H1 (cell line): ENCODE measurements around the gene PM20D1. TPM values are rescaled to one million over a fixed set of nuclear protein-coding genes. Genes with fewer than 3 reads are reported as not detected.

ENCODE experiments used
- CTCF ChIA-PET: fragments of 300-600 bp; sonication (Branson Sonifier 250); formaldehyde crosslinking; loops from one replicate; lab custom pipeline; 2021; ENCODE audit not compliant: partially characterized antibody; lab: Charles Lee
- POLR2A ChIA-PET: fragments of 300-600 bp; sonication (Branson Sonifier 250); formaldehyde crosslinking; loops from one replicate; lab custom pipeline; 2021; ENCODE audit warnings: inconsistent platforms; ENCODE audit not compliant: partially characterized antibody; lab: Charles Lee
- DNase-seq, 2 experiments: peaks; one replicate each; pipeline versions ENCODE4 v3.0.0 to v3.0.0-alpha.2; 2010 to 2022; ENCODE audit warnings: low spot score in 2 of 2, low read depth in 1 of 2, mixed read lengths in 1 of 2
- FAIRE-seq: peaks from 2 replicates; lab custom pipeline; 2011; peaks lifted over from hg19 to GRCh38; lab: Jason Lieb, UNC
- H2AFZ ChIP-seq: 2 replicates; pipeline ENCODE4 v1.8.1; 2012; ENCODE audit warnings: low read length, inconsistent platforms
- H2AK5ac ChIP-seq: 2 replicates; pipeline ENCODE4 v1.6.1; 2013; ENCODE audit warnings: low read depth, low read length
- H2BK120ac ChIP-seq: replicated peaks from 2 replicates; pipeline ENCODE3; 2013; ENCODE audit warnings: low read depth, low read length, inconsistent platforms
- H2BK12ac ChIP-seq: 2 replicates; pipeline ENCODE4 v1.6.1; 2013; ENCODE audit warnings: low read depth, low read length
- H2BK15ac ChIP-seq: 2 replicates; pipeline ENCODE4 v1.6.1; 2013; ENCODE audit warnings: low read length
- H2BK20ac ChIP-seq: 2 replicates; pipeline ENCODE4 v1.6.1; 2013; ENCODE audit warnings: low read length
- H2BK5ac ChIP-seq: 2 replicates; pipeline ENCODE4 v1.6.1; 2013; ENCODE audit warnings: low read depth, low read length
- H3K14ac ChIP-seq: 2 replicates; pipeline ENCODE4 v1.6.1; 2013; ENCODE audit warnings: inconsistent platforms; ENCODE audit not compliant: insufficient read length
- H3K18ac ChIP-seq: 2 replicates; pipeline ENCODE4 v1.6.1; 2013; ENCODE audit warnings: low read length; ENCODE audit errors: extremely low read depth
- H3K23ac ChIP-seq: 2 replicates; pipeline ENCODE4 v1.6.1; 2013; ENCODE audit warnings: inconsistent platforms; ENCODE audit not compliant: insufficient read length
- H3K23me2 ChIP-seq: 2 replicates; pipeline ENCODE4 v1.6.1; 2013; ENCODE audit warnings: low read depth, low read length
- H3K27ac ChIP-seq: 2 replicates; pipeline ENCODE4 v1.6.1; 2011; ENCODE audit warnings: low read depth, low read length, inconsistent platforms
- H3K27me3 ChIP-seq, 4 experiments: replicated peaks in 1 of 4; 1 replicate in 1 of 4; 2 replicates in 3 of 4; pipeline versions ENCODE4 v1.6.1 to v1.8.1; 2011 to 2013; ENCODE audit warnings: low read length in 3 of 4, mild to moderate bottlenecking in 3 of 4, inconsistent platforms in 2 of 4, mixed read lengths in 2 of 4, moderate library complexity in 1 of 4; ENCODE audit not compliant: control insufficient read depth in 3 of 4, insufficient read depth in 3 of 4; ENCODE audit errors: extremely low read depth in 1 of 4
- H3K36me3 ChIP-seq, 4 experiments: 2 replicates each; pipeline versions ENCODE4 v1.6.1 to v1.8.1; 2011 to 2013; ENCODE audit warnings: mild to moderate bottlenecking in 4 of 4, low read length in 3 of 4, moderate library complexity in 2 of 4, control low read depth in 1 of 4, inconsistent platforms in 1 of 4; ENCODE audit not compliant: insufficient read depth in 4 of 4, control insufficient read depth in 2 of 4
- H3K4ac ChIP-seq: replicated peaks from 2 replicates; pipeline ENCODE3; 2013; ENCODE audit warnings: low read length, low read depth, mixed read lengths, inconsistent platforms; ENCODE audit not compliant: insufficient read length
- H3K4me1 ChIP-seq, 4 experiments: replicated peaks in 1 of 4; 1 replicate in 1 of 4; 2 replicates in 3 of 4; pipeline versions ENCODE4 v1.6.1 to v1.8.1; 2011 to 2013; ENCODE audit warnings: low read length in 3 of 4, inconsistent platforms in 2 of 4, mixed read lengths in 1 of 4; ENCODE audit not compliant: insufficient read depth in 4 of 4, control insufficient read depth in 3 of 4
- H3K4me2 ChIP-seq, 2 experiments: 2 replicates each; pipeline versions ENCODE4 v1.6.1 to v1.8.1; 2011 to 2013; ENCODE audit warnings: low read depth in 2 of 2, low read length in 2 of 2, control low read depth in 1 of 2, inconsistent platforms in 1 of 2, mild to moderate bottlenecking in 1 of 2; ENCODE audit not compliant: insufficient read depth in 1 of 2
- H3K4me3 ChIP-seq, 4 experiments: fragments of 200-600, 300-600 bp in 1 of 4; sonication (generic), shearing (Covaris generic), sonication (Bioruptor Twin) in 1 of 4; 2 replicates each; pipeline versions ENCODE4 v1.5.1 to v1.8.1; 2011 to 2016; ENCODE audit warnings: low read length in 4 of 4, low read depth in 3 of 4, control low read depth in 2 of 4, inconsistent platforms in 2 of 4, mild to moderate bottlenecking in 2 of 4, mixed read lengths in 1 of 4, moderate library complexity in 1 of 4; ENCODE audit not compliant: insufficient read depth in 2 of 4; ENCODE audit errors: extremely low read depth in 1 of 4
- H3K56ac ChIP-seq: replicated peaks from 2 replicates; pipeline ENCODE3; 2013; ENCODE audit warnings: low read depth, mild to moderate bottlenecking, mixed read lengths, low read length, inconsistent platforms; ENCODE audit not compliant: insufficient read length
- H3K79me1 ChIP-seq: 2 replicates; pipeline ENCODE4 v1.6.1; 2013; ENCODE audit warnings: low read depth, low read length, control low read depth
- H3K79me2 ChIP-seq, 2 experiments: 2 replicates each; pipeline versions ENCODE4 v1.6.1 to v1.8.1; 2012 to 2013; ENCODE audit warnings: low read length in 2 of 2, mild to moderate bottlenecking in 2 of 2, inconsistent platforms in 1 of 2; ENCODE audit not compliant: insufficient read depth in 2 of 2, control insufficient read depth in 1 of 2
- H3K9ac ChIP-seq, 4 experiments: replicated peaks in 1 of 4; 1 replicate in 1 of 4; 2 replicates in 3 of 4; pipeline versions ENCODE4 v1.6.1 to v1.8.1; 2011 to 2013; ENCODE audit warnings: low read depth in 3 of 4, low read length in 3 of 4, control low read depth in 2 of 4, mild to moderate bottlenecking in 2 of 4, moderate library complexity in 2 of 4, inconsistent platforms in 1 of 4; ENCODE audit errors: extremely low read depth in 1 of 4
- H3K9me3 ChIP-seq, 2 experiments: 2 replicates each; pipeline versions ENCODE4 v1.6.1 to v1.8.1; 2012 to 2013; ENCODE audit warnings: mild to moderate bottlenecking in 2 of 2, moderate library complexity in 2 of 2, control low read depth in 1 of 2, inconsistent platforms in 1 of 2, low read depth in 1 of 2, low read length in 1 of 2, mixed read lengths in 1 of 2; ENCODE audit not compliant: insufficient read depth in 2 of 2
- H4K20me1 ChIP-seq, 2 experiments: replicated peaks in 1 of 2; 2 replicates each; pipeline versions ENCODE3 to v1.8.1; 2011 to 2013; ENCODE audit warnings: inconsistent platforms in 2 of 2, low read length in 2 of 2, mild to moderate bottlenecking in 1 of 2; ENCODE audit not compliant: insufficient read depth in 2 of 2, control insufficient read depth in 1 of 2
- H4K5ac ChIP-seq: 2 replicates; pipeline ENCODE4 v1.6.1; 2013; ENCODE audit warnings: low read length, low read depth, mixed read lengths, inconsistent platforms; ENCODE audit not compliant: insufficient read length
- H4K8ac ChIP-seq: 2 replicates; pipeline ENCODE4 v1.8.0; 2013; ENCODE audit warnings: mild to moderate bottlenecking, moderate library complexity, low read length, inconsistent platforms; ENCODE audit not compliant: insufficient read depth; ENCODE audit errors: extremely low read depth
- H4K91ac ChIP-seq: replicated peaks from 2 replicates; pipeline ENCODE3; 2013; ENCODE audit warnings: low read length, mixed read lengths, inconsistent platforms; ENCODE audit not compliant: insufficient read length
- BRCA1 ChIP-seq: IDR thresholded peaks from 2 replicates; pipeline ENCODE4 v1.6.1; 2012; ENCODE audit warnings: low read depth, low read length, improper control_type of control experiment
- CBX8 ChIP-seq: fragments of 300-800, 300-1000 bp; sonication (generic); IDR thresholded peaks from 2 replicates; pipeline ENCODE4 v1.7.1; 2016; ENCODE audit warnings: low read depth, low read length, borderline replicate concordance
- POLR2A ChIP-seq, 2 experiments: IDR thresholded peaks; 1 replicate in 1 of 2; 2 replicates in 1 of 2; pipeline ENCODE4 v1.6.1; 2011; ENCODE audit warnings: low read depth in 2 of 2, low read length in 2 of 2, mild to moderate bottlenecking in 2 of 2; ENCODE audit errors: control extremely low read depth in 1 of 2
- RBBP5 ChIP-seq: IDR thresholded peaks from 2 replicates; pipeline ENCODE4 v1.7.1; 2012; ENCODE audit warnings: low read depth, mild to moderate bottlenecking, inconsistent platforms, low read length, moderate library complexity, borderline replicate concordance
- RXRA ChIP-seq: IDR thresholded peaks from 2 replicates; pipeline ENCODE4 v1.6.1; 2011; ENCODE audit warnings: low read depth, mild to moderate bottlenecking, low read length, moderate library complexity; ENCODE audit not compliant: insufficient read depth
- SP2 ChIP-seq: IDR thresholded peaks from 2 replicates; pipeline ENCODE4 v1.6.1; 2012; ENCODE audit warnings: mild to moderate bottlenecking, low read length, inconsistent platforms
- SP4 ChIP-seq: IDR thresholded peaks from 2 replicates; pipeline ENCODE4 v1.6.1; 2012; ENCODE audit warnings: low read length, inconsistent platforms
- SUZ12 ChIP-seq: fragments of 200-600 bp; sonication (generic); IDR thresholded peaks from 2 replicates; pipeline ENCODE4 v1.6.1; 2012; ENCODE audit warnings: mild to moderate bottlenecking, inconsistent platforms, low read length, moderate library complexity, mixed read lengths
- YY1 ChIP-seq: IDR thresholded peaks from 2 replicates; pipeline ENCODE4 v1.6.1; 2011; ENCODE audit warnings: low read depth, mild to moderate bottlenecking, low read length
- ZNF274 ChIP-seq: IDR thresholded peaks from 2 replicates; pipeline ENCODE4 v1.7.0; 2012; ENCODE audit warnings: low read length, borderline replicate concordance; ENCODE audit errors: extremely low read depth
- WGBS, 2 experiments: shearing (Covaris generic) in 1 of 2; methylation state at CpG; one replicate each; pipeline versions ENCODE4 v1.1.6 to v1.1.7; 2013 to 2015; ENCODE audit warnings: low lambda C conversion rate in 2 of 2, mixed read lengths in 2 of 2, inconsistent platforms in 1 of 2, low coverage in 1 of 2, missing lambda C conversion rate in 1 of 2; ENCODE audit not compliant: insufficient replicate concordance in 2 of 2, insufficient coverage in 1 of 2, insufficient read length in 1 of 2; ENCODE audit errors: extremely low coverage in 1 of 2, missing lambda C conversion rate in 1 of 2; 5-methylcytosine and 5-hydroxymethylcytosine counted together
- polyA plus RNA-seq, 7 experiments: library from polyadenylated mRNA; depleted of rRNA in 3 of 7; stranded (reverse) in 5 of 7; unstranded in 2 of 7; fragments of >200 nt in 5 of 7; fragments of 200-250 nt in 2 of 7; gene quantifications; 1 replicate in 5 of 7; 2 replicates in 1 of 7; 4 replicates in 1 of 7; pipeline versions ENCODE4 v1.2.1 to v1.2.3, GENCODE V29; 2011 to 2013; ENCODE audit warnings: missing spikeins in 2 of 7, mixed read lengths in 2 of 7
- total RNA-seq: library from RNA; stranded (reverse); fragmentation: NEBNext Ultra II Directional; extraction: Animal tissue kit (Norgen Biotek cat#: 25700); gene quantifications from 2 replicates; pipeline ENCODE4 v1.2.1, GENCODE V29; 2021
- TF ChIP-seq, protein P1 (sequence below): IDR thresholded peaks from 2 replicates; pipeline ENCODE4 v1.6.1; 2012; ENCODE audit warnings: inconsistent platforms

Gene PM20D1
- total and polyA plus RNA-seq, 2 of the 8 experiments (the other 6 are each of a cell fraction or from before 2014, with no cell fraction given) = 0.05 TPM; not detected in 1

DNA sequence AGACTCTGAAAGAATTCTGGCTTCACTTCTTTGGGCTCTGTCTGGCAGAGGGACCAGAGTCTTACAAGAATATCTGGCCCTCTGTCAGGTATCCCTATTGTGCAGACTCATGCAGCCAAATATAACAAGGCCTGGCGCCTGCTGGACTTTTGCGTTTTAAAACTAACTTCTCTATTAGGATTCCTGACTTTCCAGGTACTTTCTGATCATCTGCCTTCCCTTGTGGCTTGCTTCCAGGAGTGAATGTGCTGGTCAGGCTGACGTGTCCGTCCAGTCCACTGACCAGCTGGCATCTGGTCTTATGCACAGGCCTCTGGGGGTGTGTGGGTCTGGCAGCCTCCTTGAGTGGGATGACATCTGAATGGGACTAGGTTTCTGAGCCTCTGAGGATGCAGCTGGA is 66.0 kb downstream of the PM20D1 start:
- Histone ChIP-seq H3K9me3 (no peaks in the 10 kb centered on the region), H2BK5ac (no peak overlapping the region), H3K14ac (no peak overlapping the region), H3K36me3 (no peaks in the 10 kb centered on the region), H2BK120ac (no peak overlapping the region), H3K27me3 (no peaks in the 10 kb centered on the region), H3K4me3 (no peak overlapping the region), H2BK20ac (no peak overlapping the region), H4K8ac (no peak overlapping the region), H4K20me1 (no peaks in the 10 kb centered on the region), H3K23ac (no peak overlapping the region), H3K4ac (no peak overlapping the region), H2BK15ac (no peak overlapping the region), H2BK12ac (no peak overlapping the region), H2AFZ (no peak overlapping the region), H3K4me1 (no peaks in the 10 kb centered on the region), H3K9ac (no peak overlapping the region), H2AK5ac (no peak overlapping the region), H3K79me1 (no peaks in the 10 kb centered on the region), H3K23me2 (no peaks in the 10 kb centered on the region), H3K27ac (no peak overlapping the region), H3K79me2 (no peaks in the 10 kb centered on the region), H3K56ac (no peak overlapping the region), H4K5ac (no peak overlapping the region), H4K91ac (no peak overlapping the region), H3K4me2 (no peak overlapping the region), H3K18ac (no peak overlapping the region)
- no peak for TF ChIP-seq CBX8
- TF ChIP-seq POLR2A (IDR thresholded peaks at IDR 0.05; ENCODE audit: control extremely low read depth in 1 of 2, low read depth in 2 of 2, low read length in 2 of 2) = no peak
- no peak for TF ChIP-seq SP4
- no peak for TF ChIP-seq BRCA1
- TF ChIP-seq RXRA = no peak
- TF ChIP-seq RBBP5 = no peak
- TF ChIP-seq ZNF274 = no peak
- TF ChIP-seq YY1 = no peak
- no peak for TF ChIP-seq SUZ12
- TF ChIP-seq SP2 = no peak
- TF ChIP-seq, protein P1, sequence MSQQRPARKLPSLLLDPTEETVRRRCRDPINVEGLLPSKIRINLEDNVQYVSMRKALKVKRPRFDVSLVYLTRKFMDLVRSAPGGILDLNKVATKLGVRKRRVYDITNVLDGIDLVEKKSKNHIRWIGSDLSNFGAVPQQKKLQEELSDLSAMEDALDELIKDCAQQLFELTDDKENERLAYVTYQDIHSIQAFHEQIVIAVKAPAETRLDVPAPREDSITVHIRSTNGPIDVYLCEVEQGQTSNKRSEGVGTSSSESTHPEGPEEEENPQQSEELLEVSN = no peak
- 88% methylated on average over 4 of the region's 4 CpGs; no CpG with 5 or more reads in 1 of the 2 experiments for WGBS, 2 experiments
- no peak for FAIRE-seq
- CTCF ChIA-PET = interaction anchor here (1.1 to 1.7 kb wide), 2 partner anchors 8 to 9 kb away, joined by 3 to 4 read pairs; partner anchors contain the start of gene RAB29
- POLR2A ChIA-PET = no interaction called here
- DNase-seq = no peak
